H9 (cell line): Measurements from ENCODE around the gene SPIB. TPM values are rescaled to one million over a fixed set of nuclear protein-coding genes. Genes with fewer than 3 reads are reported as not detected.

Source experiments
- DNase-seq: peaks from one replicate; pipeline ENCODE4 v3.0.0-alpha.2; 2017
- H2AFZ ChIP-seq: one replicate; pipeline ENCODE4 v1.6.1; 2013; ENCODE audit warnings: mild to moderate bottlenecking, low read length, control low read depth, moderate library complexity
- H2AK5ac ChIP-seq: 2 replicates; pipeline ENCODE4 v1.6.1; 2013; ENCODE audit warnings: low read length, control low read depth, mixed read lengths; ENCODE audit not compliant: insufficient read length
- H2BK120ac ChIP-seq: one replicate; pipeline ENCODE4 v1.6.1; 2013; ENCODE audit warnings: low read depth, mild to moderate bottlenecking, low read length, control low read depth, inconsistent platforms; ENCODE audit not compliant: poor library complexity, severe bottlenecking
- H2BK12ac ChIP-seq: 2 replicates; pipeline ENCODE4 v1.6.1; 2013; ENCODE audit warnings: low read length, control low read depth, mixed read lengths, low read depth; ENCODE audit not compliant: insufficient read length
- H2BK15ac ChIP-seq: 2 replicates; pipeline ENCODE4 v1.6.1; 2013; ENCODE audit warnings: low read depth, low read length, control low read depth
- H2BK20ac ChIP-seq: one replicate; pipeline ENCODE4 v1.6.1; 2013; ENCODE audit warnings: low read depth, mild to moderate bottlenecking, low read length, control low read depth, inconsistent platforms; ENCODE audit not compliant: poor library complexity, severe bottlenecking
- H2BK5ac ChIP-seq: 2 replicates; pipeline ENCODE4 v1.6.1; 2013; ENCODE audit warnings: low read length, control low read depth, mixed read lengths; ENCODE audit not compliant: insufficient read length
- H3K14ac ChIP-seq: 2 replicates; pipeline ENCODE4 v1.6.1; 2013; ENCODE audit warnings: low read length, control low read depth; ENCODE audit not compliant: insufficient read depth
- H3K18ac ChIP-seq: 2 replicates; pipeline ENCODE4 v1.6.1; 2013; ENCODE audit warnings: low read depth, mild to moderate bottlenecking, mixed read lengths, low read length, control low read depth; ENCODE audit not compliant: insufficient read length
- H3K23ac ChIP-seq: 2 replicates; pipeline ENCODE4 v1.6.1; 2013; ENCODE audit warnings: low read length, control low read depth, mixed read lengths, low read depth; ENCODE audit not compliant: insufficient read length
- H3K23me2 ChIP-seq: 2 replicates; pipeline ENCODE4 v1.6.1; 2013; ENCODE audit warnings: low read depth, mild to moderate bottlenecking, mixed read lengths, low read length, control low read depth; ENCODE audit not compliant: insufficient read length, poor library complexity, severe bottlenecking
- H3K27ac ChIP-seq: 2 replicates; pipeline ENCODE4 v1.5.1; 2013; ENCODE audit warnings: low read length, control low read depth, mixed read lengths, low read depth; ENCODE audit not compliant: insufficient read length
- H3K27me3 ChIP-seq: 2 replicates; pipeline ENCODE4 v1.6.1; 2013; ENCODE audit warnings: low read length, control low read depth, inconsistent platforms; ENCODE audit not compliant: insufficient read depth
- H3K4ac ChIP-seq: 2 replicates; pipeline ENCODE4 v1.6.1; 2013; ENCODE audit warnings: low read depth, mild to moderate bottlenecking, control low read depth, inconsistent platforms, low read length, moderate library complexity
- H3K4me1 ChIP-seq: 2 replicates; pipeline ENCODE4 v1.6.1; 2013; ENCODE audit warnings: low read length, control low read depth, inconsistent platforms; ENCODE audit not compliant: insufficient read depth
- H3K4me2 ChIP-seq: 2 replicates; pipeline ENCODE4 v1.6.1; 2013; ENCODE audit warnings: low read length, control low read depth, mixed read lengths; ENCODE audit not compliant: insufficient read length, insufficient read depth
- H3K56ac ChIP-seq: 2 replicates; pipeline ENCODE4 v1.6.1; 2013; ENCODE audit warnings: low read depth, mild to moderate bottlenecking, mixed read lengths, low read length, control low read depth; ENCODE audit not compliant: insufficient read length
- H3K79me1 ChIP-seq: 2 replicates; pipeline ENCODE4 v1.6.1; 2013; ENCODE audit warnings: low read depth, mild to moderate bottlenecking, moderate library complexity, low read length, control low read depth, inconsistent platforms; ENCODE audit not compliant: insufficient read depth, poor library complexity, severe bottlenecking
- H3K79me2 ChIP-seq: 2 replicates; pipeline ENCODE4 v1.6.1; 2013; ENCODE audit warnings: low read length, control low read depth, inconsistent platforms; ENCODE audit not compliant: insufficient read depth
- H3K9ac ChIP-seq: 2 replicates; pipeline ENCODE4 v1.6.1; 2013; ENCODE audit warnings: low read length, control low read depth, mixed read lengths; ENCODE audit not compliant: insufficient read length; ENCODE audit errors: extremely low read depth
- H3K9me3 ChIP-seq: one replicate; pipeline ENCODE4 v1.6.1; 2013; ENCODE audit warnings: low read depth, low read length, inconsistent platforms; ENCODE audit not compliant: control insufficient read depth
- H3T11ph ChIP-seq: one replicate; pipeline ENCODE4 v1.6.1; 2013; ENCODE audit warnings: mild to moderate bottlenecking, low read length, control low read depth, inconsistent platforms
- H4K20me1 ChIP-seq: one replicate; pipeline ENCODE4 v1.6.1; 2013; ENCODE audit not compliant: control insufficient read depth, insufficient read length, insufficient read depth
- H4K5ac ChIP-seq: 2 replicates; pipeline ENCODE4 v1.6.1; 2013; ENCODE audit warnings: low read depth, mild to moderate bottlenecking, mixed read lengths, low read length, control low read depth; ENCODE audit not compliant: insufficient read length
- H4K8ac ChIP-seq: replicated peaks from 2 replicates; pipeline ENCODE4 v1.6.1; 2013; ENCODE audit warnings: low read length, control low read depth, mixed read lengths, low read depth; ENCODE audit not compliant: insufficient read length
- H4K91ac ChIP-seq: 2 replicates; pipeline ENCODE4 v1.6.1; 2013; ENCODE audit warnings: low read depth, mild to moderate bottlenecking, moderate library complexity, mixed read lengths, low read length, control low read depth; ENCODE audit not compliant: insufficient read length
- H3K27ac Mint-ChIP-seq, 3 experiments: 2 replicates in 2 of 3; 3 replicates in 1 of 3; pipeline ENCODE4 v1.8.0; 2020 to 2021; ENCODE audit warnings: mixed read lengths in 3 of 3, mild to moderate bottlenecking in 1 of 3, moderate library complexity in 1 of 3
- H3K27me3 Mint-ChIP-seq: 2 replicates; pipeline ENCODE4 v1.8.0; 2021; ENCODE audit warnings: low read depth, mild to moderate bottlenecking, moderate library complexity, mixed read lengths
- H3K36me3 Mint-ChIP-seq, 3 experiments: 2 replicates in 2 of 3; 3 replicates in 1 of 3; pipeline ENCODE4 v1.8.0; 2020 to 2021; ENCODE audit warnings: low read depth in 3 of 3, mixed read lengths in 3 of 3; ENCODE audit not compliant: insufficient read depth in 1 of 3
- H3K4me1 Mint-ChIP-seq, 2 experiments: 2 replicates each; pipeline ENCODE4 v1.8.0; 2020; ENCODE audit warnings: mixed read lengths in 2 of 2
- H3K4me3 Mint-ChIP-seq, 2 experiments: 2 replicates in 1 of 2; 3 replicates in 1 of 2; pipeline ENCODE4 v1.8.0; 2020 to 2021; ENCODE audit warnings: mild to moderate bottlenecking in 2 of 2, mixed read lengths in 2 of 2, moderate library complexity in 1 of 2
- H3K9me3 Mint-ChIP-seq, 2 experiments: 2 replicates in 1 of 2; 3 replicates in 1 of 2; pipeline ENCODE4 v1.8.0; 2020; ENCODE audit warnings: mild to moderate bottlenecking in 2 of 2, mixed read lengths in 2 of 2, moderate library complexity in 1 of 2
- CTCF ChIP-seq: fragments of 200-600 bp; sonication (generic); conservative IDR thresholded peaks from 3 replicates; pipeline ENCODE4 v1.8.0; 2021; ENCODE audit warnings: antibody characterized with exemption, mild to moderate bottlenecking
- WGBS: extraction: QIAGEN DNeasy Blood & Tissue Kit; methylation state at CpG from one replicate; pipeline ENCODE4 v1.1.7; 2013; ENCODE audit warnings: missing lambda C conversion rate, low lambda C conversion rate, mixed read lengths; ENCODE audit not compliant: insufficient read length; ENCODE audit errors: extremely low coverage; 5-methylcytosine and 5-hydroxymethylcytosine counted together
- total RNA-seq: library from RNA; stranded (reverse); gene quantifications from 2 replicates; pipeline ENCODE4 v1.2.1, GENCODE V29; 2021

The SPIB gene
- total RNA-seq, 1 experiment from 2014 or later, result 33.3 TPM

GRCh38 chr19:50380137-50380536, 38.6 kb upstream of the SPIB start:
- Histone ChIP-seq H2BK15ac (no peak overlapping the region), H2BK5ac (no peak overlapping the region), H3K27me3 (no peaks in the 10 kb centered on the region), H3K27ac (no peak overlapping the region), H4K91ac (no peak overlapping the region), H3K14ac (no peak overlapping the region), H3K23me2 (peaks cover 12% of the 10 kb centered on the region), H3K23ac (no peak overlapping the region), H3K4me1 (no peaks in the 10 kb centered on the region), H4K5ac (no peak overlapping the region), H2AK5ac (no peak overlapping the region), H2BK20ac (no peak overlapping the region), H3K79me1 (no peaks in the 10 kb centered on the region), H4K20me1 (no peaks in the 10 kb centered on the region), H2BK120ac (no peak overlapping the region), H2BK12ac (no peak overlapping the region), H3T11ph (no peak overlapping the region), H3K79me2 (peaks cover 5% of the 10 kb centered on the region; the same call in 1 of the 2 replicates), H3K9me3 (no peaks in the 10 kb centered on the region), H3K18ac (no peak overlapping the region), H3K56ac (no peak overlapping the region), H3K4ac (no peak overlapping the region), H3K4me2 (no peak overlapping the region), H2AFZ (no peak overlapping the region), H3K9ac (no peak overlapping the region), H4K8ac (no peak overlapping the region)
- Mint-ChIP-seq H3K27me3 (peaks cover 2% of the 10 kb centered on the region; the same call in 1 of the 2 replicates), H3K9me3 (peaks cover 0 to 4% of the 10 kb centered on the region in 2 experiments; a peak in 2 of 5 replicates), H3K4me3 (peak overlapping the region in 1 of 2 experiments; percentile 35; a peak in 1 of 5 replicates), H3K4me1 (peaks cover 14 to 24% of the 10 kb centered on the region in 2 experiments), H3K36me3 (peaks cover 30 to 50% (median 45%) of the 10 kb centered on the region in 3 experiments; a peak in 6 of 7 replicates), H3K27ac (no peak overlapping the region)
- TF ChIP-seq CTCF, result no peak
- no peak for DNase-seq
- WGBS, result no CpG with 5 or more reads among the region's 11 CpGs
